Loucy (cell line): ENCODE results near the gene B3GALT5.

Experiments used
- CTCF ChIP-seq: fragments of 200-600 bp; sonication (generic); conservative IDR thresholded peaks from 2 replicates; pipeline ENCODE4 v1.5.1; 2014; ENCODE audit warnings: mild to moderate bottlenecking, antibody characterized with exemption, low read length
- EZH2phosphoT487 ChIP-seq: fragments of 200-600 bp; IDR thresholded peaks from 2 replicates; pipeline ENCODE4 v1.6.1; 2018; ENCODE audit warnings: antibody characterized with exemption, mild to moderate bottlenecking, moderate library complexity, borderline replicate concordance

DNA sequence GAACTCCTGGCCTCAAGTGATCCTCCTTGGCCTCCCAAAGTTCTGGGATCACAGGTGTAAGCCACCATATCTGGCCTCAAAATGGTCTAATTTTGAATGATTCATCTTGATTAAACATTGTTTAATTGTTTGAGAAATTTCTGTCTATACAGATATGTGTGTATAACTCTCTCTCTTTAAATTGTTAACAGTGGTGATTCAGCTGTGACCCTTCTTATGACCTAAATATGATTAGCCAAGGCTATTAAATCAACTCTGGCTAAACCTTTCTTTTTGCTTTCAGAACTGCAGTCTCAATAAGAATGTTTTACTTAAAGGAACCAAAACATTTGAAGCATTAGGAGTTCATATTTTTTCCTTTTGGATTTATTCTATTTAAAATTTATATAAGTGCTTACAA lies 19.2 kb upstream of the B3GALT5 start:
- TF ChIP-seq CTCF (no peak), EZH2phosphoT487 (no peak)
